K562 treated with DMSO at 1 percent for 48 hours (cell line): Measurements from ENCODE around the gene FCGR3B. TPM values are rescaled to one million over a fixed set of nuclear protein-coding genes. Genes with fewer than 3 reads are reported as not detected.

Source experiments
- total RNA-seq: library from RNA; unstranded; fragments of 300-600 nt; gene quantifications from 2 replicates; pipeline ENCODE4 v1.2.3, GENCODE V29; 2022; ENCODE audit warnings: low replicate concordance; ENCODE audit errors: extremely low read depth

Gene FCGR3B
- not detected in 2 replicates for total RNA-seq

DNA sequence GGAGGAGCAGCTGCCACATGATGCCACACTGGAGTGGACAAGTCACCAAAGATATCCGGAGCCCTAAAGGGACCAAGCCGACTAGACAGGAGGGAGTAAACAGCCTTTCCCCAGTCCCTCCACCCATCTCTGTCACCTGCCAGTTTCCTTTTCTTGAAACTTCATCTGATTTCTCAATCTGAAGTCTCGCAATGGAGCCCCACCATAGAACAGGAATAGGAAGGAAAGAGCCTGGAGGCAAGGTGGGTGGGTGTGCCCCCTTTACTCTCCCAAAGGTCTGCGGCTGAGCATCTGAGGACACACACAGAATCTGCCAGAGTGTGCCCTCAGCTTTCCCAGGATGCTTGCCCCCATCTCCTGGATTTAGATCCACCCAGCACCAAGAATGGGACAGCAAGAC lies at the start of gene FCGR3B:
Gene FCGR3B (minus strand): TSS at position 101 of the 400 bp plus-strand sequence. CDS start 82 bp downstream, at position 19.

DNA sequence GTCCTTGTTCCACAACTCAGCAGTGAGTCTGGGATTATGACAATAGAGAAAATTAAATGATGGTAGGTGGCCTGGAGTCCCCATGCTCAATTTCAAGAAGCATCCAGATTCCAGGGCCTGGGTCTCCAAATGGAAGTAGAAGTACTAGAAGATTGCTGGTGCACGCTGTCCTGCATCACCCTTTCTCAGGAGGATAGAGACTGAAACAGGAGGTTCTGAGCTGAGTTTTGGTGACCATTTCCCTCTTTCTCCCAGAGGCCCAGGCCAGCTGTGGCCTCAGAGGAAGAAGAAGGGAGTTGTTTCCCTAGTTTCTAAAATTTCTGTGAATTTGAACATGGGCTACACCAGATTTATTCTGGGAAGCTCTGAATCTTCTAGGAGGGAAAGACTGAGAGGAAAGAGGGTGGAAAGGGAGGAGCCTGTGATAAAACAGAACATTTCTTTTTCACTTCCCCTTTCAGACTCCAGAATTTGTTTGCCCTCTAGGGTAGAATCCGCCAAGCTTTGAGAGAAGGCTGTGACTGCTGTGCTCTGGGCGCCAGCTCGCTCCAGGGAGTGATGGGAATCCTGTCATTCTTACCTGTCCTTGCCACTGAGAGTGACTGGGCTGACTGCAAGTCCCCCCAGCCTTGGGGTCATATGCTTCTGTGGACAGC lies 31.8 kb upstream of the FCGR3B start, which contains the start of gene FCGR2B:
Gene FCGR2B (plus strand): TSS at position 460 of the 656 bp plus-strand sequence. CDS start 99 bp downstream, at position 559.

Other genes starting within 250 kb of the FCGR3B start
- not detected in 2 replicates for gene FCGR2A, start 125.7 kb downstream of the FCGR3B start, total RNA-seq
- gene HSPA6, start 106.6 kb downstream of the FCGR3B start, total RNA-seq, result not detected in 2 replicates
- gene FCGR3A, start 81.4 kb downstream of the FCGR3B start, total RNA-seq, result not detected in 2 replicates
- gene FCGR2B, start 32.0 kb upstream of the FCGR3B start, total RNA-seq, result not detected in 2 replicates
- not detected in 2 replicates for gene FCRLA, start 76.1 kb upstream of the FCGR3B start, total RNA-seq
- not detected in 2 replicates for gene FCRLB, start 90.4 kb upstream of the FCGR3B start, total RNA-seq
- not detected in 2 replicates for gene DUSP12, start 118.6 kb upstream of the FCGR3B start, total RNA-seq
- not detected in 2 replicates for gene ATF6, start 135.1 kb upstream of the FCGR3B start, total RNA-seq